NAMALWA (cell line): ENCODE results near the gene KXD1.
A peak's percentile ranks its signal among the peaks of the same experiment; 100 is the strongest.
"Not testable (repeated sequence)": the region's sequence is repeated elsewhere in the genome, so short reads cannot be mapped to it uniquely, and the experiment has no call there.

Experiments used
- DNase-seq: peaks from one replicate; pipeline ENCODE4 v3.0.0-alpha.2; 2015; ENCODE audit warnings: low spot score

The KXD1 gene

DNA sequence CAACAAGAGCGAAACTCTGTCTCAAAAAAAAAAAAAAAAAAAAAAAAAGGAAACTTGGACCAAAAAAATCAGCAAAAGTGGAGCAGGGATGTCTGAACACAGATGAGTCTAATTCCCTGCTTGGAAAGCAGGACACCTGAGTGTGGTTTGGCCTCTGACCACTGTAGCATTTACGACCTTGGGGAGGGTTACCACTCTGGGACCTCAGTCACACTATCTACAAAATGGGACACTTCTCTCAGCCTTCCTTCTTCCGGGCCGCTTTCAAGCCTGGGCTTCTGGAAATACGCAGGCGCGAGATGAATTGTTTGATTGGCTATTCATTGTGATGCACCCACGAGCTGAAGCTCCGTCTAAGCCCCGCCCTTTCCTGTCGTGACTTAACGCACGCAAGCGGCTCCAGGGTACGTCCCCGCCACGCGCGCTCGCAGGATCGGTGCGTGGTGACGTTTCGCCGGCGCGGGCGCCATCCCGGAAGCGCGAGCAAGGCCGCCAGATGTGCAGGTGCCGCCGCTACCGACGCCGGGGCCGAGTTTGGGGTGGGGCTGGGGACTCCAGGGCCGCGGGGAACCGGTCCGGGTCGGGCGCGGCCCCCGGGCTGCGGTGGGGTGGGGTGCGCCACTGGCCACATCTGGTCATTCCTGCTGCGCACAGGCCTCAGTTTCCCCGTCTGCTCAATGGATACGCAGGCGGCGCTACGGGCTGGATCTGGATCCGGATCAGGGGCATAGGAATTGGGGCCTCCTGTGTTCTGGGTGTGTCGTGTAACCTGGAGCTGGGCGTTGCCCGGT lies at the start of gene KXD1:
Gene KXD1, plus strand, starts transcription at position 460 of the 791 bp plus-strand sequence. CDS start 4,187 bp downstream, outside the sequence.
- DNase-seq, result peak; percentile 100

GRCh38 chr19:18508585-18508984 lies 49.1 kb upstream of the KXD1 start:
- no peak for DNase-seq

- DNase-seq, result no peak
These were observed 47.5 kb upstream of the KXD1 start for GRCh38 chr19:18510216-18510615.

- no peak for DNase-seq
These were observed 43.8 kb upstream of the KXD1 start for GRCh38 chr19:18513868-18514267.

DNA sequence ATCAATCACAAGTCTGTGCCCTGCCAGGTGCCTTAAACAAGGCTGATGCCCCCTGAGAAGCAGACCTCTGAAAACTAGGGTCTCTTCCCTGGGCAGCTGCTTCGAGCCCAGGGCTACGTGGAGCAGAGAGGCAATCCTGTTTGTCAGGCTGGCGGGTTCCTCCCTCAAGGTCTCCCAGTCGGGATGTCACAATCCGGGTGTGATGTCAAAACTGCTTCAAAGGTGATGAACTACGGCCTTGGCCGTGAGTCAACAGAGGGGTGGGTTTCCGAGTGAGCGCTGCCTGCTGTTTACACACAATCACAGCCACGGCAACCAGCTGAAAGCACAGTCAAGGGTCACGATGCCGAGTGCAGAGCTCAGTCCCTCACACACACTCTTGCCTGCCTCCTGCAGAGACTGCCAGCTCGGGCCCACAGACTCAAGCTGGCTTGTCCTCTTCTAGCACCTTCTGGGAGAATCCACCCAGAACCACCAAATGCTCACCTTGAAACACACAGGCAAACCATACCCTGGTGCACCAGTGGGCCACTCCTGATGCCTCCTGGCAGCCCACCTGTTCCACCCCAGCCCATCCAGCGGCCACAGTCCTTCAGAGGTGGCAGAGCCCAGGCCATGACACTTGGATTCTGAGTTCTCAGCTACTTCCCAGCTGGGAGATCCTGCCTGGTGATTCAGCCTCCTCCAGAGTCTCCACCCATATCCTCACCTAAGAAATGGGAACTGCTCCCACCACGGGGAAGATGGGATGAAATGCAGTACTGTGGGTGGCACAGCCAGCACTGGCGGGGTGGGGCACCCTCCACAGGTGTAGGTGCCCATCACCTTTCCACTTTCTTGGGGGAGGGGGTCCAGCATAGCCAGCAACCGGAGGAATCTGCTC lies 42.6 kb upstream of the KXD1 start:
- DNase-seq, result no peak

DNA sequence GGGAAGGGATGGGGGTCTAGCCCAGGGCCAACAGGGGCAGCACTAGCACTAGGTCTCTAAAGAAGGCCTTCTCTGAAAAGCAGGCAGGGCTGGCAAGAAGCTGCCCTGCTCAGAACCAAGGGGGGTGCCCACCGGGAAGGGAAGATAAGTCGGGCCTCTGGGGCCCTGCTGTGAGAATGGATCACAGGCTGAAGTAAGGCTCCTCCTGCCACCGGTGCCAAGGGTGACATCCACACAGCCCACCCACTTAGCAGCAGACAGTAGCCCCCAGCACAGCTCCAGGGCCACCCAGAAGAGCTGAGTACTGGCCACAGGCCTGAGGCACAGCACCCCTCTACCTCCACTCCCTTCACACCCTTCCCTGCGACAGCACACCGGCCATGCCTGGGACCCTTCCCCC lies 41.7 kb upstream of the KXD1 start:
- no peak for DNase-seq

- no peak for DNase-seq
These were observed 40.1 kb upstream of the KXD1 start for GRCh38 chr19:18517606-18518005.

GRCh38 chr19:18518639-18519038 lies 39.0 kb upstream of the KXD1 start:
- DNase-seq, result no peak

DNA sequence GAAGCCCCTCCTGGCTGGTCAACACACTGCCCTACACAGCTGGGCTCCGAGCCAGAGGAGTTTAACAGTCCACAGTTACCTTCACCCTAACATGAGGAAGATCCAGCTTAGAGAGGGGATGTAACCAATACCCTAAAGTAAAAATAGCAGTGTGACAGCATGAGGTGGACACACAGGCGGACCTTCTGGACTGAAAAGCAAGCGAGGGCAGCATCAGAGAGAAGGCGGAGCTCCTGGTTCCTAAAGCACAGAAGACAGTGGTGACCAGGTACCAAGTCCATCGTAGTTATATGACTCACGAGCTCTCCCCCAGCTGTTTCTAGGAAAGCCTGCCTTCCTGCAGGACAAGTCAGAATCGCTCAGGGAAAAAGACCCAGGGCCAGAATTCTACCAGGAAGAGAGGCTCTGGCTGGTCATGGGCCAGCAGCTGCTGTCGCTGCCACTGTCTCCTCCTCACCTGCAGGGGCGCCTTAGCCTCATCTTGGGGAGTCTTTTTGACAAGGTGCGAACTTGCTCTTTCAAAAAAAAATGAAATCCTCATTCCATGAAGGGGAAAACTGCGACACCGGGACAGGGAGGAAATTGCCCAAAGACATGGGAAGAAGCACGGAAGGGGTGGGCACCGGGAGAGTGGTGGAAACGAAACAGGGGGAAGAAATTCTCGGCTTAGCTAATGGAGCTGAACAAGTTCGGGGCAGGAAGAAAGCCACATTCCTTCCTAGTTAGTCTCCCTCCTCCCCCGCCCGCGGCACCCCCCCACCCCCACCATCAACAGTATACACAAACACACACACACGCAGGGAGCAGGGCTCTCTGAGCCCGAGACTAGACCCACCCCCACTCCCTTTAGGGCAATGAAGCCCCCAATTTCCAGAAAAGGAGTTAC lies 37.5 kb upstream of the KXD1 start:
- DNase-seq, result peak; percentile 83

DNA sequence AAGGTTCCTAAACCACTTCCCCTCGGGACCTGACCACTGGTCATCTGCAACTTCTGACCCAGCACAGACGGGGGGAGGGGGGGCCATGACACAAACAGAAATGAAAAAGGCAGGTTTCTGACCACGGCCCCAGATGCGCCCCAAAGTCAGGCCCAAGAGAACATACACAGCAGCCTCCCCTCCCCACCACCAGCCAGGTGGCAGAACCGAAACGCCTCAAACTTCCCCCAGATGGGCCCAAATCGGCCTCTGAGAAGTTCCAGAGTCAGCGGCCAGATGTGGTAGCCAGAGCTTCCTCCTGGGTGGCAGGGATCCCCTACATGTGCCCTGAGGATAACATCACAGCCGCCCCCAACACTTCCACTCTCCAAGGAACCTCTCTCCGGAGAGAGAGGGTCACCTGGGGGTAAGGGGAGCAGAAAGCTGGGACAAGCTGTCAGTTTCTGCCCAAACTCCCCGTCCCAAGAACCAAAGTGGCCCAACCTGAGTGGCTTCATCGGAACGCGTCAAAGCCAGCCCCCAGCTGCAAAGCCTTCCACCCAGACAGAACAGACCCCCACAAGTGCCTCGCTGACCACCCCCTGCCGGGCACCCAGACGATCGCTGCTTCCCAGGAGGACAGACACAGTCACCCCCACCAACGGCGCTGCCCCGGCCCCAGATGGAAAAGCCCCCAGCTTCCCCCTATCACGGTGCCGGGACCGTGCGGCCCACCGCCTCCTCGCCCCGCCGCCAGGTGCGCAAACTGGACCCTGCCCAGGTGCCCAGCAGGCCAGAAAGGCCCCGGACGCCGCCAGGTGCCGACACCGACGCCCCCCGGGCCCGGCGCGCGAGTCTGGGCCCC lies 36.6 kb upstream of the KXD1 start:
- peak; percentile 85 for DNase-seq

- no peak for DNase-seq
These were observed 36.0 kb upstream of the KXD1 start, which contains the start of gene ELL for GRCh38 chr19:18521692-18522123. TSS of gene ELL (minus strand) at chr19:18522070. CDS start at chr19:18522055, 15 bp downstream.

GRCh38 chr19:18522124-18522861 lies 35.4 kb upstream of the KXD1 start:
- DNase-seq, result peak; percentile 100

DNA sequence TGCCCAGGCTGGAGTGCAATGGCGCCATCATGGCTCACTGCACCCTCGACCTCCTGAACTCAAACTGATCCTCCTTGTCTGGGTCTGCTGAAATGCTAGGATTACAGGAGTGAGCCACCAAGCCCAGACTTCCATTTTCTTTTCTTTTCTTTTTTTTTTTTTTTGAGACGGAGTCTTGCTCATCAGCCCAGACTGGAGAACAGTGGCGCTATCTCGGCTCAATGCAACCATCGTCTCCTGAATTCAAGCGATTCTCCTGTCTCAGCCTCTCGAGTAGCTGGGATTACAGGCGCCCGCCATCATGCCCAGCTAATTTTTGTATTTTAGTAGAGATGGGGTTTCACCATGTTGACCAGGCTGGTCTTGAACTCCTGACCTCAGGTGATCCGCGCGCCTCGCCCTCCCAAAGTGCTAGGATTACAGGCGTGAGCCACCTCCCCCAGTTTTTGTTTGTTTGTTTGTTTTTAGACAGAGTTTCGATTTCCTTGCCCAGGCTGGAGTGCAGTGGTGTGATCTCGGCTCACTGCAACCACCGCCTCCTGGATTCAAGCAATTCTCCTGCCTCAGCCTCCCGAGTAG lies 34.7 kb upstream of the KXD1 start:
- DNase-seq, result not testable (repeated sequence)

DNA sequence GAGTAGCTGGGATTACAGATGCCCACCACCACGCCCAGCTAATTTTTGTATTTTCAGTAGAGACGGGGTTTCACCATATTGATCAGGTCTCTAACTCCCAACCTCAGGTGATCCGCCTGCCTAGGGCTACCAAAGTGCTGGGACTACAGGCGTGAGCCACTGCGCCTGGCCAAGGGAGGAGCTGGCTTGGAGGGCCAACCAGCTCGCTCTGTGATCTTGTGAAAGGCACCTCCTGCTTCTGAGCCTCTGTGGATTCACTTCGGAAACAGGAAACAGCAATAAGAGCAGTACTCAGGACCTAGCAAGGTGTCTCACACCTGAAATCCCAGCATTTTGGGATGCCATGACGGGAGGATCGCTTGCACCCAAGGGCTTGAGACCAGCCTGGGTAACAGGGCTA lies 33.8 kb upstream of the KXD1 start:
- DNase-seq, result no peak

DNA sequence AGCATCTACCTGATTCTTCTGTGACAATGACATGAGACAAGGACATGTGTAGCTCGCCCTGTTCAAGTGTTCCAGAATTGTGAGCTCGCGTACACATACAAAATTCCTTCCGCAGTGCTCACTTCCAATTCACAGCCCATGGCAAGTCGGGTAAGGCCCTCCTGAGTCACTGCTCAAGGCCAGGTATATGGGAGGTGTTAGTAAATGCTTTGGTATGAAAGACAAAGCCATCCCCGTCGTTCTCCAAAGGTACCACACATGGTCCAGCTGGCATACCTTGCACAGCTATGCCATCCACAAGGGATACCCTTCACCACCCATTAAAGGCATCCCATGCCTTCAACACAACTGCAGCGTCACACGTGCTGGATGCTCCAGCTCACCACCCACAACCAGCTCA lies 31.4 kb upstream of the KXD1 start:
- DNase-seq, result no peak

DNA sequence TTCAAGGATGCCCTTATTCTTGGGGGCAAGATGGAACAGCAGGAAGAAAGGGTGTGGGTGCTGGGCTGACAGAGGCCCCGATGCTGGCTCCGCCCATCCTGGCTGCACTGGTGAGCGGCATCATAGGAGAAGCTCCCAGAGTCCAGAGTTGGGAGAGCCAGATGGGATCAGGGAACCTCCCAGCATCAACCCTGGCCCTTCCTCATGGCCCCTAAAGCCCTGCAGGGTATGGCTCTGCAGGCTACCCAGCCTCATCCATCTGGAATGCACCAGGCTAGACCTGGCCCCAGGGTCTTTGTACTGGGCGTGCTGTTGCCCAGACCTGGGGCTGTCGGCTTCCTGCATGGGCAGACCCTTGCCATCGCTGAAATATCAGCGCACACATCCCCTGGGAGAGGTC lies 27.9 kb upstream of the KXD1 start:
- no peak for DNase-seq

DNA sequence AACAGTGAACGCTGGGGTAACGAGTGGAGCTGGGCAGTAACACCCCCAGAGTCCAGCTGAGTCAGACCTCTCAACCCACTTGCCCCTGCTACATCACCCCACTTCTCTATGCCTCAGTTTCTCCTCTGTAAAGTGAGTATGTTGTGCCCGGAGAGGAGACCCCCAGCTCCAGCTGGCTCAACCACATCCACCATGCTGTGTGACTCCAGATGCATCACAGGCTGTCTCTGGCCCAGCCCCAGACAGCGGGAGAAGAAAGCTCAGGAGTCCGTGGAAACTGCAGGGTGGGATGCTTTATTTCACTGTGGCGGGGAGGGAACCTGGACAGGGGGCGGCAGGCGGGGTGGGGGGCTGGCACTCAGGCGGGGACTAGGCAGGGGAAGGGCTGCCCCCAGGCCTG lies 26.2 kb upstream of the KXD1 start:
- no peak for DNase-seq

DNA sequence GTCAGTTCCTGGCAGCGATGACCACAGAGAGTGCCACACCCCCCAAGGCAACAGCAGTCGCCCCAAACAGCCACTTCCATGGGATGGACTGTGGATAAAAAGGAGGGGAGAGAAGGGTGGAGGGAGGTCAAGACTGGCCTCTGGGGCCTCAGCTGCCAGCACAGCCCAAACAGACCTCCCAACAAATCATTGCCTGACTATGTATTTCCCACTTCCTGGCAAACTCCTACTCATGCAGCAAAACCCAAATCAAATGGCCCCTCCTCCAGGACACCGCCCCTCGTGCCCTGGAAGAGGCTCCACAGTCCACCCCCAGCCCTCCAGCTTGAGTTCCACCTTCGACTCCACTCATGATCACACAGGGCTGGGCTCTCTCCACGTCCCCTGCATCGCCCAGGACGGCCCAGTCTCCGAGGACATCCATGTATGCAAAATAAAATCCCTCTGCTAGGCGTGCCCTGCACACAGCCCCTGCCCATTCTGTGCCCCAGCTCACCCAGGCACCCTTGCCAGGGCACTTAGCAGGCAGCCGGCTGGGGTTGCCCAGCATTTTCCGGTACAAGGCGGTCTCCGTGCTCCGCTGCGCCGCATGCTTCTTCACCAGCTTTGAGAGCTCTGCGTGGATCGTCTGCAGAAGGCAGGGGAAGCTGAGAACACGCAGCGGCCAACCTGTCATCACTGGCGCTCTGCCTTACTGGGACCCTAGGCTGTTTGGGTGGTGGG lies 25.3 kb upstream of the KXD1 start:
- DNase-seq, result no peak

DNA sequence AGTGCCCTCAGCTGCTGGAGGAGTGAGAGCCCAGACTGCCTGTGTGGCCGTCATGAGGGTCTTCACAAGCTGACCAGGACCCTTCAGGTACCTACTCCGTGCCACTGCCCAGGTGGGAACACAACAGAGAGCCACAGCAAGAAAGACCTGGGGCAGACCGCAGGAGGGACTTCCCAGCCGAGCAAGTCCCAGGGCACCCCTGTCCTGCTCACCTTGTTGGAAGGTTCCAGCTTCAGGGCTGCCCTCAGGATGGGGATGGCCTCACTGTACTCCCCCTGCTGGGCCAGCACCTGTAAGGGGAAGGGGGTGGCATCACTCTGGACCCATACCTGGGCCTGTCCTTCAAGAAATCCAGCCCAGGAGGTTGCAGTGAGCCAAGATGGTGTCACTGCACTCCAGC lies 24.6 kb upstream of the KXD1 start:
- no peak for DNase-seq
